HL-60 (cell line): ENCODE data around the gene GM2A.

Experiments
- CTCF ChIP-seq: IDR thresholded peaks from one replicate; pipeline ENCODE4 v1.5.1; 2011; ENCODE audit warnings: low read length, control low read depth, inconsistent platforms; ENCODE audit not compliant: insufficient read depth
- REST ChIP-seq: IDR thresholded peaks from 2 replicates; pipeline ENCODE4 v1.6.1; 2012; ENCODE audit warnings: low read depth; ENCODE audit not compliant: insufficient replicate concordance

GRCh38 chr5:151257731-151258181 is 4.8 kb downstream of the GM2A start:
- TF ChIP-seq CTCF, result no peak
- TF ChIP-seq REST, result no peak
